ENCODE results near the gene ARHGAP32. TPM values are rescaled to one million over a fixed set of nuclear protein-coding genes. Genes with fewer than 3 reads are reported as not detected.

The ARHGAP32 gene
- total RNA-seq, 1 experiment from 2014 or later = 27.8 TPM

DNA sequence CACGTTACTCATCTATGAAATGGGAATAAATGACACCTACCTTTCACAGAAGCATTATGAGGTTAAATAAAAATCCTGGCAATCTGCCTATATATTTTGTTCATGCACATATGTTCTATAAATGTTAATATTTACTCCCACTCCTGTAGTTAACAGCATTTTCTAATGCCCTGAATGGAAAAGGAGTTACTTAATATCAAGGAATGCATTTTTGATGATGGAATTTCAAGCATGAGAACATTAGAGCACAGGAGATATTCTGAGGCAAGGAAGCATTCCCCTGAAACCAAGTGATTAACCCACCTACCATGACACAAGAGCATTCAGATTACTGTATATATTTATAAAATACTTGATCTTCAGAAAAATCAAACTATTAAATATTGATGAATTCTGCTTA is 102.1 kb downstream of the ARHGAP32 start:
- no TSS peak for BruUV-seq (replicated peaks)
- Histone ChIP-seq H3K79me2 (ENCODE audit: insufficient read depth, low read length) (no peaks in the 10 kb centered on the region), H3K4me2 (ENCODE audit: low read length) (no peak overlapping the region), H3K27ac (ENCODE audit: low read depth, low read length) (no peak overlapping the region), H4K20me1 (ENCODE audit: insufficient read depth) (no peaks in the 10 kb centered on the region), H3K9me2 (ENCODE audit: insufficient read depth) (no peaks in the 10 kb centered on the region), H3K4me3 (replicated peaks in 1 of 2; ENCODE audit: low read depth in 1 of 2, low read length in 2 of 2) (no peak overlapping the region), H3K4me1 (ENCODE audit: control insufficient read depth in 1 of 2, insufficient read depth in 2 of 2, low read length in 2 of 2) (no peaks in the 10 kb centered on the region), H2AFZ (ENCODE audit: low read depth, low read length, poor library complexity, severe bottlenecking) (no peak overlapping the region), H3K27me3 (ENCODE audit: insufficient read depth, low read length) (no peaks in the 10 kb centered on the region), H3K9ac (ENCODE audit: low read length) (no peak overlapping the region), H3K36me3 (ENCODE audit: control insufficient read depth in 1 of 2, insufficient read depth in 2 of 2, low read length in 2 of 2) (no peaks in the 10 kb centered on the region), H3K9me3 (ENCODE audit: control insufficient read depth in 1 of 2, insufficient read depth in 1 of 2, low read depth in 1 of 2, low read length in 2 of 2) (no peaks in the 10 kb centered on the region)
- ChIA-PET POLR2A (no interaction called here), CTCF (no interaction called here), RAD21 (ENCODE audit: low non-redundant PET in 1 of 2, low total read pairs in 2 of 2, uncharacterized antibody in 2 of 2, unreplicated experiment in 2 of 2) (no interaction called here)
- TF ChIP-seq YY1 (IDR thresholded peaks at IDR 0.05; ENCODE audit: extremely low read depth, insufficient replicate concordance, low read depth, low read length) (no peak), TCF7L2 (IDR thresholded peaks at IDR 0.05; ENCODE audit: borderline replicate concordance, extremely low read depth, insufficient read depth, insufficient read length) (no peak), EZH2phosphoT487 (IDR thresholded peaks at IDR 0.05; ENCODE audit: borderline replicate concordance) (no peak), SRF (IDR thresholded peaks at IDR 0.05; ENCODE audit: low read depth) (no peak), EGR1 (IDR thresholded peaks at IDR 0.05; ENCODE audit: low read depth) (no peak), ZNF274 (IDR thresholded peaks at IDR 0.05; ENCODE audit: low read depth, low read length) (no peak), RAD21 (IDR thresholded peaks at IDR 0.05; ENCODE audit: low read depth) (no peak), ZFX (IDR thresholded peaks at IDR 0.05) (no peak)
- TF ChIP-seq, protein P1, sequence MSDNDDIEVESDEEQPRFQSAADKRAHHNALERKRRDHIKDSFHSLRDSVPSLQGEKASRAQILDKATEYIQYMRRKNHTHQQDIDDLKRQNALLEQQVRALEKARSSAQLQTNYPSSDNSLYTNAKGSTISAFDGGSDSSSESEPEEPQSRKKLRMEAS (IDR thresholded peaks at IDR 0.05) = no peak
- TF ChIP-seq, protein P2, sequence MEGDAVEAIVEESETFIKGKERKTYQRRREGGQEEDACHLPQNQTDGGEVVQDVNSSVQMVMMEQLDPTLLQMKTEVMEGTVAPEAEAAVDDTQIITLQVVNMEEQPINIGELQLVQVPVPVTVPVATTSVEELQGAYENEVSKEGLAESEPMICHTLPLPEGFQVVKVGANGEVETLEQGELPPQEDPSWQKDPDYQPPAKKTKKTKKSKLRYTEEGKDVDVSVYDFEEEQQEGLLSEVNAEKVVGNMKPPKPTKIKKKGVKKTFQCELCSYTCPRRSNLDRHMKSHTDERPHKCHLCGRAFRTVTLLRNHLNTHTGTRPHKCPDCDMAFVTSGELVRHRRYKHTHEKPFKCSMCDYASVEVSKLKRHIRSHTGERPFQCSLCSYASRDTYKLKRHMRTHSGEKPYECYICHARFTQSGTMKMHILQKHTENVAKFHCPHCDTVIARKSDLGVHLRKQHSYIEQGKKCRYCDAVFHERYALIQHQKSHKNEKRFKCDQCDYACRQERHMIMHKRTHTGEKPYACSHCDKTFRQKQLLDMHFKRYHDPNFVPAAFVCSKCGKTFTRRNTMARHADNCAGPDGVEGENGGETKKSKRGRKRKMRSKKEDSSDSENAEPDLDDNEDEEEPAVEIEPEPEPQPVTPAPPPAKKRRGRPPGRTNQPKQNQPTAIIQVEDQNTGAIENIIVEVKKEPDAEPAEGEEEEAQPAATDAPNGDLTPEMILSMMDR (IDR thresholded peaks at IDR 0.05 in 2 of 3, conservative IDR thresholded peaks at IDR 0.05 in 1 of 3; ENCODE audit: borderline replicate concordance in 1 of 3, insufficient read depth in 1 of 3, low read depth in 2 of 3, low read length in 2 of 3) = no peak
- DNase-seq (ENCODE audit: low read depth, low spot score) = no peak
- ATAC-seq = no peak
- intact Hi-C loops (cut with micrococcal nuclease) = no loop called here
